Measurements from ENCODE around the gene GPALPP1. TPM values are rescaled to one million over a fixed set of nuclear protein-coding genes. Genes with fewer than 3 reads are reported as not detected.
"Not testable (repeated sequence)": the region's sequence is repeated elsewhere in the genome, so short reads cannot be mapped to it uniquely, and the experiment has no call there.

GPALPP1 gene
- total and polyA plus RNA-seq, 4 donors, result 7.9 to 45.0 (median 13.0) TPM

DNA sequence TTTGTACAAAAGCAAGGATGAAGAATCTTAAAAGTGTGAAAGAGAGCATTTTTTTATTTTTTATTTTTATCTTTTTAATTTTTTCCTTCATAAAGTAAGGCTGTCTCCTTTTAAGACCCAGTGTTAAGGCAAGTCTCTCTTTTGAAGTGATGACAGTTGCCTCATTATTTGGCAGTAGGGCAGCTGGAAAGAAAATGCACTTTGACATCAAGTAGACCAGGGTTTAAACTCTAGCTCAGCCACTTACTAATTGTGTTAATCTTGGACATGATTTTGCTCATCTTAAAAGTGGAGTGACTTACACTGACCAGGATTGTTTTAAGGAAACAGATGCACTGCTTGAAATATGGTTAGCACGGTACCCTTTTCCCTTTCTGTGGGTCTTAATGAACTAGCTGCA, 18.5 kb downstream of the GPALPP1 start:
- Histone ChIP-seq H3K9ac (ENCODE audit: insufficient read depth in 1 of 2, low read length in 2 of 2) (no peak overlapping the region), H3K36me3 (ENCODE audit: control insufficient read depth in 4 of 4, insufficient read depth in 4 of 4, low read length in 4 of 4) (peaks cover 13 to 43% (median 25%) of the 10 kb centered on the region in 4 donors), H3K27ac (ENCODE audit: low read depth in 1 of 2, low read length in 1 of 2) (no peak overlapping the region), H3K9me3 (ENCODE audit: control insufficient read depth in 4 of 4, insufficient read depth in 3 of 4, low read length in 3 of 4) (no peaks in the 10 kb centered on the region), H3K4me3 (no peak overlapping the region), H3K27me3 (ENCODE audit: control insufficient read depth in 3 of 3, insufficient read depth in 3 of 3, low read length in 2 of 3) (no peaks in the 10 kb centered on the region), H3K4me1 (ENCODE audit: control insufficient read depth in 5 of 5, insufficient read depth in 5 of 5, low read length in 5 of 5) (no peaks in the 10 kb centered on the region)
- DNase-seq (no peak), ATAC-seq (ENCODE audit: insufficient read depth, low FRiP score) (no peak)
- 95 to 97% methylated on average over 1 of the region's 1 CpG for WGBS, 2 donors
- no peak for TF ChIP-seq CTCF (IDR thresholded peaks at IDR 0.05; ENCODE audit: control extremely low read depth, extremely low read depth)

DNA sequence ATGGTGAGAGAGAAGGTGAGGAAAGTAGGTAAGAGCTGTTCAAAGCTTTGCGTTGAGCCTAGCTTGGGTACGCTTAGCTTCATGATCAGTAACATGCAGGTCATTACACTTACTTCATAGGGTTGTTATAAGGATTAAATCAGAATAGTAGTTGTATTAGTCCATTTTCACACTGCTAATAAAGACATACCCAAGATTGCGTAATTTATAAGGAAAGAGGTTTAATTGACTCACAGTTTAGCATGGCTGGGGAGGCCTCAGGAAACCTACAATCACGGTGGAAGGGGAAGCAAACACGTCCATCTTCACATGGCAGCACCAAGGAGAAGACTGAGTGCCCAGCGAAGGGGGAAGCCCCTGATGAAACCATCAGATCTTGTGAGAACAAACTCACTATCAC, 21.9 kb downstream of the GPALPP1 start:
- Histone ChIP-seq H3K4me3 (no peak overlapping the region), H3K27ac (ENCODE audit: low read depth in 1 of 2, low read length in 1 of 2) (no peak overlapping the region), H3K27me3 (ENCODE audit: control insufficient read depth in 3 of 3, insufficient read depth in 3 of 3, low read length in 2 of 3) (no peaks in the 10 kb centered on the region), H3K9me3 (ENCODE audit: control insufficient read depth in 4 of 4, insufficient read depth in 3 of 4, low read length in 3 of 4) (no peaks in the 10 kb centered on the region), H3K4me1 (ENCODE audit: control insufficient read depth in 5 of 5, insufficient read depth in 5 of 5, low read length in 5 of 5) (no peaks in the 10 kb centered on the region), H3K36me3 (ENCODE audit: control insufficient read depth in 4 of 4, insufficient read depth in 4 of 4, low read length in 4 of 4) (peaks cover 19 to 49% (median 23%) of the 10 kb centered on the region in 4 donors), H3K9ac (ENCODE audit: insufficient read depth in 1 of 2, low read length in 2 of 2) (no peak overlapping the region)
- 78 to 86% methylated on average over 6 of the region's 6 CpGs for WGBS, 2 donors
- TF ChIP-seq CTCF (IDR thresholded peaks at IDR 0.05; ENCODE audit: control extremely low read depth, extremely low read depth), result no peak
- no peak for ATAC-seq (ENCODE audit: insufficient read depth, low FRiP score)
- DNase-seq, result no peak

DNA sequence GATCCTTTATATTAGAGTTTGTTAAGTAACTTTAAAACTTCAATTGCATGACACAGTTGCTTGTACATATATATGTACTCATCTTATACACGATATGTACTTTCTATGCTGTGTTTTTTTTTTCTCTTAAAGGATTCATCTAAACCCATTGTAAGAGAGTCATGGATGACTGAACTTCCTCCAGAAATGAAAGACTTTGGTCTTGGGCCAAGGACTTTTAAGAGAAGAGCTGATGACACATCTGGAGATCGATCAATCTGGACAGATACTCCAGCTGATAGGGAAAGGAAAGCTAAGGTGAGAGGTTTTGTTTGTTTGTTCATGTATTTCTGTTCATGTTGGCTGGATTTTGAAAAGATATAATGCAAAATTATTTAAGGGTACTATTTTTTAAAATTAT, 26.0 kb downstream of the GPALPP1 start:
- ATAC-seq (ENCODE audit: insufficient read depth, low FRiP score), result no peak
- TF ChIP-seq CTCF (IDR thresholded peaks at IDR 0.05; ENCODE audit: control extremely low read depth, extremely low read depth), result no peak
- no peaks in the 10 kb centered on the region for H3K27me3 ChIP-seq (ENCODE audit: control insufficient read depth in 3 of 3, insufficient read depth in 3 of 3, low read length in 2 of 3)
- H3K4me3 ChIP-seq, result no peak overlapping the region
- no peak overlapping the region for H3K9ac ChIP-seq (ENCODE audit: insufficient read depth in 1 of 2, low read length in 2 of 2)
- peaks cover 9 to 34% (median 20%) of the 10 kb centered on the region in 4 donors for H3K36me3 ChIP-seq (ENCODE audit: control insufficient read depth in 4 of 4, insufficient read depth in 4 of 4, low read length in 4 of 4)
- no peaks in the 10 kb centered on the region for H3K9me3 ChIP-seq (ENCODE audit: control insufficient read depth in 4 of 4, insufficient read depth in 3 of 4, low read length in 3 of 4)
- WGBS, 2 donors, result 91 to 95% methylated on average over 2 of the region's 2 CpGs
- no peaks in the 10 kb centered on the region for H3K4me1 ChIP-seq (ENCODE audit: control insufficient read depth in 5 of 5, insufficient read depth in 5 of 5, low read length in 5 of 5)
- H3K27ac ChIP-seq (ENCODE audit: low read depth in 1 of 2, low read length in 1 of 2), result no peak overlapping the region
- no peak for DNase-seq

- no peak for DNase-seq
- peaks cover 3 to 38% (median 14%) of the 10 kb centered on the region in 4 donors for H3K36me3 ChIP-seq (ENCODE audit: control insufficient read depth in 4 of 4, insufficient read depth in 4 of 4, low read length in 4 of 4)
- no peak for ATAC-seq (ENCODE audit: insufficient read depth, low FRiP score)
- no peaks in the 10 kb centered on the region for H3K9me3 ChIP-seq (ENCODE audit: control insufficient read depth in 4 of 4, insufficient read depth in 3 of 4, low read length in 3 of 4)
- no peaks in the 10 kb centered on the region for H3K27me3 ChIP-seq (ENCODE audit: control insufficient read depth in 3 of 3, insufficient read depth in 3 of 3, low read length in 2 of 3)
- H3K4me3 ChIP-seq, result no peak overlapping the region
- H3K27ac ChIP-seq (ENCODE audit: low read depth in 1 of 2, low read length in 1 of 2), result no peak overlapping the region
- no peak overlapping the region for H3K9ac ChIP-seq (ENCODE audit: insufficient read depth in 1 of 2, low read length in 2 of 2)
- TF ChIP-seq CTCF (IDR thresholded peaks at IDR 0.05; ENCODE audit: control extremely low read depth, extremely low read depth), result no peak
- no peaks in the 10 kb centered on the region for H3K4me1 ChIP-seq (ENCODE audit: control insufficient read depth in 5 of 5, insufficient read depth in 5 of 5, low read length in 5 of 5)
- 95% methylated on average over 3 of the region's 3 CpGs for WGBS, 2 donors
Measured at GRCh38 chr13:45016792-45017425, 27.6 kb downstream of the GPALPP1 start.

- peaks cover 2 to 30% (median 12%) of the 10 kb centered on the region in 4 donors for H3K36me3 ChIP-seq (ENCODE audit: control insufficient read depth in 4 of 4, insufficient read depth in 4 of 4, low read length in 4 of 4)
Measured at GRCh38 chr13:45019981-45020380, 30.6 kb downstream of the GPALPP1 start.

More at GRCh38 chr13:45019981-45020380, 30.6 kb downstream of the GPALPP1 start:
- not testable (repeated sequence) for H3K9me3 ChIP-seq (ENCODE audit: control insufficient read depth in 4 of 4, insufficient read depth in 3 of 4, low read length in 3 of 4); ATAC-seq (ENCODE audit: insufficient read depth, low FRiP score); H3K27ac ChIP-seq (ENCODE audit: low read depth in 1 of 2, low read length in 1 of 2); H3K4me1 ChIP-seq (ENCODE audit: control insufficient read depth in 5 of 5, insufficient read depth in 5 of 5, low read length in 5 of 5); H3K4me3 ChIP-seq; H3K9ac ChIP-seq (ENCODE audit: insufficient read depth in 1 of 2, low read length in 2 of 2); DNase-seq; H3K27me3 ChIP-seq (ENCODE audit: control insufficient read depth in 3 of 3, insufficient read depth in 3 of 3, low read length in 2 of 3)
- 96 to 98% methylated on average over 7 of the region's 7 CpGs for WGBS, 2 donors
